B cell (primary cell): ENCODE measurements around the gene FKBP2. TPM values are rescaled to one million over a fixed set of nuclear protein-coding genes. Genes with fewer than 3 reads are reported as not detected.
A peak's percentile ranks its signal among the peaks of the same experiment; 100 is the strongest.

Experiments
- ATAC-seq: fragments of 200-7000 bp; cut with Tn5 transposase; one replicate; pipeline ENCODE4 v1.10.0; 2021; ENCODE audit warnings: low read depth, mild to moderate bottlenecking, moderate number of reproducible peaks, moderate library complexity
- CTCF ChIA-PET: fragments of 350-600 bp; sonication (Branson Sonifier 250); formaldehyde crosslinking; loops from one replicate; lab custom pipeline; 2021; ENCODE audit warnings: antibody characterized with exemption, inconsistent platforms; lab: Charles Lee
- POLR2A ChIA-PET: fragments of 350-600 bp; sonication (Branson Sonifier 250); formaldehyde crosslinking; loops from one replicate; lab custom pipeline; 2021; ENCODE audit warnings: antibody characterized with exemption; lab: Charles Lee
- DNase-seq: peaks from one replicate; pipeline ENCODE4 v3.0.0; 2013
- H2AFZ ChIP-seq: 2 replicates; pipeline ENCODE4 v1.6.1; 2012; ENCODE audit warnings: mild to moderate bottlenecking, low read depth, low read length; ENCODE audit not compliant: insufficient read depth, poor library complexity, severe bottlenecking
- H3K27ac ChIP-seq, 2 donors: 1 replicate in 1 of 2; 2 replicates in 1 of 2; pipeline ENCODE4 v1.5.1; 2012 to 2013; ENCODE audit warnings: low read length in 2 of 2, mild to moderate bottlenecking in 2 of 2, moderate library complexity in 1 of 2
- H3K27me3 ChIP-seq, 4 experiments: fragments of 200-600 bp in 1 of 4; sonication (generic) in 1 of 4; replicated peaks in 1 of 4; 1 replicate in 2 of 4; 2 replicates in 2 of 4; pipeline versions ENCODE4 v1.6.1 to v1.7.0; 2013 to 2016; ENCODE audit warnings: low read length in 3 of 4, mild to moderate bottlenecking in 2 of 4, mixed read lengths in 1 of 4, moderate library complexity in 1 of 4; ENCODE audit not compliant: insufficient read depth in 4 of 4, control insufficient read depth in 3 of 4; ENCODE audit errors: control extremely low read depth in 1 of 4
- H3K36me3 ChIP-seq, 2 experiments: replicated peaks in 1 of 2; 1 replicate in 1 of 2; 2 replicates in 1 of 2; pipeline versions ENCODE4 v1.6.1 to v1.7.1; 2013; ENCODE audit warnings: low read length in 1 of 2; ENCODE audit not compliant: insufficient read depth in 2 of 2, control insufficient read depth in 1 of 2; ENCODE audit errors: control extremely low read depth in 1 of 2, extremely low read depth in 1 of 2
- H3K4me1 ChIP-seq, 2 donors: fragments of 200-600 bp in 1 of 2; sonication (generic) in 1 of 2; 1 replicate in 1 of 2; 2 replicates in 1 of 2; pipeline versions ENCODE4 v1.5.1 to v1.6.1; 2013 to 2017; ENCODE audit warnings: low read length in 2 of 2; ENCODE audit not compliant: control insufficient read depth in 2 of 2, insufficient read depth in 2 of 2
- H3K4me2 ChIP-seq: replicated peaks from 2 replicates; pipeline ENCODE3; 2012; ENCODE audit warnings: mild to moderate bottlenecking, low read depth, low read length; ENCODE audit not compliant: poor library complexity, severe bottlenecking
- H3K4me3 ChIP-seq, 5 experiments: fragments of 200-600 bp in 1 of 5; sonication (generic) in 1 of 5; 1 replicate in 3 of 5; 2 replicates in 2 of 5; pipeline versions ENCODE4 v1.5.1 to v1.7.0; 2011 to 2016; ENCODE audit warnings: low read length in 4 of 5, mild to moderate bottlenecking in 4 of 5, low read depth in 2 of 5, control low read depth in 1 of 5, moderate library complexity in 1 of 5; ENCODE audit not compliant: insufficient read depth in 1 of 5; ENCODE audit errors: control extremely low read depth in 1 of 5, extremely low read depth in 1 of 5
- H3K79me2 ChIP-seq: fragments of 200-600 bp; sonication (generic); one replicate; pipeline ENCODE4 v1.6.0; 2016; ENCODE audit warnings: low read length; ENCODE audit not compliant: control insufficient read depth, insufficient read depth
- H3K9ac ChIP-seq: fragments of 200-600 bp; sonication (generic); 2 replicates; pipeline ENCODE4 v1.6.1; 2017; ENCODE audit warnings: mild to moderate bottlenecking, low read length, moderate library complexity
- H3K9me3 ChIP-seq, 3 donors: one replicate each; pipeline versions ENCODE4 v1.6.1 to v1.7.1; 2013; ENCODE audit warnings: low read length in 2 of 3; ENCODE audit not compliant: control insufficient read depth in 2 of 3, insufficient read depth in 1 of 3; ENCODE audit errors: control extremely low read depth in 1 of 3
- H4K20me1 ChIP-seq: 2 replicates; pipeline ENCODE4 v1.6.0; 2012; ENCODE audit warnings: mild to moderate bottlenecking, low read length; ENCODE audit not compliant: insufficient read depth, control insufficient read depth, poor library complexity, severe bottlenecking
- H3K27ac Mint-ChIP-seq: one replicate; pipeline ENCODE4 v1.8.0; 2021; ENCODE audit warnings: mixed read lengths
- H3K27me3 Mint-ChIP-seq: one replicate; pipeline ENCODE4 v1.8.0; 2021; ENCODE audit warnings: mixed read lengths
- H3K4me1 Mint-ChIP-seq: one replicate; pipeline ENCODE4 v1.8.0; 2021; ENCODE audit warnings: mixed read lengths
- H3K4me3 Mint-ChIP-seq: one replicate; pipeline ENCODE4 v1.8.0; 2021; ENCODE audit warnings: mixed read lengths
- H3K9me3 Mint-ChIP-seq: one replicate; pipeline ENCODE4 v1.8.0; 2022; ENCODE audit warnings: mixed read lengths; ENCODE audit not compliant: insufficient read depth
- CTCF ChIP-seq: fragments of 200-600 bp; IDR thresholded peaks from one replicate; pipeline ENCODE4 v1.8.0; 2022; ENCODE audit warnings: antibody characterized with exemption, mild to moderate bottlenecking
- EZH2 ChIP-seq: IDR thresholded peaks from 2 replicates; pipeline ENCODE4 v1.6.1; 2012; ENCODE audit warnings: borderline replicate concordance, low read depth, mild to moderate bottlenecking, moderate library complexity, low read length; ENCODE audit not compliant: insufficient read depth, poor library complexity, severe bottlenecking
- WGBS: methylation state at CpG from one replicate; pipeline ENCODE4 v1.1.5; 2013; ENCODE audit warnings: missing lambda C conversion rate; ENCODE audit not compliant: insufficient coverage; 5-methylcytosine and 5-hydroxymethylcytosine counted together
- intact Hi-C: fragments of 100-400 bp; cut with micrococcal nuclease; formaldehyde crosslinking; loops from one replicate; pipeline ENCODE4 v1.10.0; 2022
- polyA plus RNA-seq: library from polyadenylated mRNA; depleted of rRNA; stranded (reverse); fragments of >200 nt; gene quantifications from 2 replicates; pipeline ENCODE4 v1.2.3, GENCODE V29; 2012
- total RNA-seq, 2 donors: library from RNA; stranded (reverse); fragments of 120-200 nt in 1 of 2; gene quantifications; 1 replicate in 1 of 2; 2 replicates in 1 of 2; pipeline versions ENCODE4 v1.2.3 to v1.2.4, GENCODE V29; 2013 to 2022

FKBP2 gene
- total and polyA plus RNA-seq, 2 donors (not counting 1 experiment from before 2014, with no cell fraction given) = 23.7 to 38.2 TPM

GRCh38 chr11:64268025-64268892 lies 27.4 kb downstream of the FKBP2 start:
- ChIA-PET CTCF (interaction anchor here (0.8 to 5.7 kb wide), 8 partner anchors 12 to 63 kb away, joined by 3 to 73 read pairs (median 7); partner anchors contain the start of genes CATSPERZ, ESRRA, FERMT3 and PLCB3), POLR2A (interaction anchor here (1.0 to 4.6 kb wide), 9 partner anchors 16 to 80 kb away, joined by 3 to 67 read pairs (median 10); partner anchors contain the start of genes BAD, FERMT3, GPR137 and NUDT22)
- WGBS = 58% methylated on average over 20 of the region's 23 CpGs
- no peak for DNase-seq
- H3K79me2 ChIP-seq = no peaks in the 10 kb centered on the region
- peak overlapping the region in 4 of 5 experiments; percentile 79 to 96 (median 85) for H3K4me3 ChIP-seq
- intact Hi-C loops = no loop called here
- peak overlapping the region; percentile 75 for H2AFZ ChIP-seq
- peak overlapping the region; percentile 99 for H3K27ac Mint-ChIP-seq
- H3K36me3 ChIP-seq = no peaks in the 10 kb centered on the region
- H3K9me3 ChIP-seq = peaks cover 0 to 3% (median 0%) of the 10 kb centered on the region in 3 donors
- peak overlapping the region; percentile 92 for H3K4me2 ChIP-seq
- no peaks in the 10 kb centered on the region for H4K20me1 ChIP-seq
- H3K4me3 Mint-ChIP-seq = peak overlapping the region; percentile 100
- H3K27me3 Mint-ChIP-seq = no peaks in the 10 kb centered on the region
- no peak for ATAC-seq
- H3K27ac ChIP-seq = peak overlapping the region; percentile 89 to 91
- H3K4me1 Mint-ChIP-seq = peaks cover 19% of the 10 kb centered on the region
- no peaks in the 10 kb centered on the region for H3K27me3 ChIP-seq
- H3K9me3 Mint-ChIP-seq = no peaks in the 10 kb centered on the region
- peak overlapping the region; percentile 76 for H3K9ac ChIP-seq
- TF ChIP-seq CTCF (no peak), EZH2 (no peak)
- peaks cover 14 to 29% of the 10 kb centered on the region in 2 donors for H3K4me1 ChIP-seq
